Activated CD8-positive, alpha-beta memory T cell treated with anti-CD3 and anti-CD28 coated beads for 1 hour (primary cell): ENCODE results near the gene RPLP2.

Experiments used
- DNase-seq, 2 donors: peaks; one replicate each; pipeline ENCODE4 v3.0.0-alpha.2; 2020; ENCODE audit warnings: low read depth in 1 of 2; ENCODE audit errors: extremely low read depth in 1 of 2

RPLP2 gene

DNA sequence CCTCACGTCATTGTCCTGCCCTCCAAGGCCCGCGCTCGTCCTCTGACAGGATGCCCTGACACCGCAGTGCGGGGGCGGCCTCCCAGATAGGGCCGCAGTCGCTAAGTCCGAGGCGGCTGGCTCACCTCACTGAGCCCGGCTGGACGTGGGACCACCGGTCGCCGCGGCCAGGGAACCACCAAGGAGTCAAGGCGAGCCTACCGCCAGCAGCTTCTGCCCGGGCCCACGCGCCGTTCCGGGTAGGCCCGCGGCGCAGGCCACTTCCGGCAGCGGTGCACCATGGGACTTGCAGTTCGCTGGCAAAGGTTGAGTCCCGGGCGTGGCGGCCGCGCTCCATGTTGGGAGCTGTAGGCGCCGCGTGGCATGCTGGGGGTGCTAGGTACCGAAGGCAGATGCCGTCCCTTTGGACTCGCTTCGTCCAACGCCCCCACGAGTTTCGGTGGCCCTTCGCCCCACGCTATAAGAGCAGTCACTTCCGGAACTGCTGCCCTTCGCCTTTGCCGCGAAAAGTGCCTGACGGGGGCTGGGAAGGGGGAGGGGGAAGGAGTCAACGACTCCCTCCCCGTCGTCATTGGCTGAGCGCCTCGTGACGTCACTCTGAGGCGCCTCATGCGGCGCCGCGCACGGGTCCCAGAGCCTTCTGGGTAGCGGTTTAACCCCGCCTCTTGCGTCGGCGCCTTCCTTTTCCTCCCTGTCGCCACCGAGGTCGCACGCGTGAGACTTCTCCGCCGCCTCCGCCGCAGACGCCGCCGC, at the start of gene RPLP2:
Gene RPLP2 (plus strand): TSS at position 681 of the 753 bp plus-strand sequence. CDS start 268 bp downstream, outside the sequence.
- DNase-seq, result peak; percentile 92 to 98

DNA sequence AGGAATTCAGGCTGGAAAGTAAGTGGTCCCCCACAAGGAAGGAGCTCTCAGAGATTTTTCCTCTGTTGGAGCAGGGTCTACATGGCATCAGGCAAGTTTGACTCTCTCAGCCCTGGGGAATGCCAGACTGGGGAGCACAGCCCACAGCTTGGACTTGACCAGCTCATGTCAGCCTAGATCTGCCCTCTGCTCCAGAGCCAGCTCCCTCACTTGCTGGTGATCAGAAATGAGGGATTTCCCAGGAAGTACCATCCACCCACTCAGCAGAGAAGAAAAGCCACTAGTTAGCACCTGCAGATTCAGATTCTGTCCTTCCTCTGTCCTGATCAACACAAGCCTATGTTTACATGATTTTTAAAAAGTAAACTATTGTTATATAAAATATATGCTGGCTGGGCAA, 49.5 kb upstream of the RPLP2 start:
- DNase-seq, result no peak

GRCh38 chr11:761526-762108, 48.1 kb upstream of the RPLP2 start:
- DNase-seq, result no peak

DNA sequence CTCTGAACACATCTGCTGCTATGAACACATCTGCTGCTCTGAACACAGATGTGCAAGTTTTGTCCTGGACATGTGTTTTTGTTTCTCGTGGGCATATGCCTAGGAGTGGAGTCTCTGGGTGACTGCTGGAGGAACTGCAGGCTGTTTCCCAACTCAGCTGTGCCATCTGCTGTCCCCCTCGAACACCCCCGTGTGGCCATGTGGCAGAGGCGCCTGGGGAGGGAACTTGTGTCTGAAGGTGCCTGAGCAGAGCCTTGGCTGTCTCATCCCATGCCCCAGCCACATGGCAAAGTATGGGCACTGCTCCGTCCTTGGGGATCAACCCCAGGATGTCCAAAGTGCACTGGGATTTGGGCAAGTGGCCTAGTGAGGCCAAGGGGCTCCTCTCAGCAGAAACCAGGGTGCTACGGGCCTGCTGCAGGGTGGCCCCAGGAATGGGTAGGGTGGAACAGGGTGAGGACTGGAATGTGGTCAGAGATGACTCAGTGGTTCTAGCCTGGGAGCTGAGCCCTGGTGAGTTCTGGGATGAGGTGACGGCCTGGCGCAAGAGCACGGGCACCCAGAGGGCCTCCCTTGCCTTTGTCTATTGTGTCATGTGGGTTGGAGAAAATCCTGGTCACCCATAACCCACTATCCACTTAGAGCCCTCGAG, 47.2 kb upstream of the RPLP2 start:
- no peak for DNase-seq

DNA sequence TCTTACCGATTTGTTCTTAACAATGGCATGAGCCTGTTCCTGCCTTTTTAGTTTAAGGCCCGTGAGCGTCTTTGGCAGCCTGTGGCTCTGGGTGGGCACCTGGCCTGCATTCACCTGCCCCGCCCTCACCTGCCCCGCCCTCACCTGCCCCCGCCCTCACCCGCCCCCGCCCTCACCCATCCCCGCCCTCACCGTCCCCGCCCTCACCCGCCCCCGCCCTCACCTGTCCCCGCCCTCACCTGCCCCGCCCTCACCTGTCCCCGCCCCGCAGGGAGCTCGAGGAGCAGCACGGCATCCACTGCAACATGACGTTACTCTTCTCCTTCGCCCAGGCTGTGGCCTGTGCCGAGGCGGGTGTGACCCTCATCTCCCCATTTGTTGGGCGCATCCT, 46.7 kb upstream of the RPLP2 start:
- no peak for DNase-seq

GRCh38 chr11:763549-764321, 46.0 kb upstream of the RPLP2 start:
- no peak for DNase-seq

DNA sequence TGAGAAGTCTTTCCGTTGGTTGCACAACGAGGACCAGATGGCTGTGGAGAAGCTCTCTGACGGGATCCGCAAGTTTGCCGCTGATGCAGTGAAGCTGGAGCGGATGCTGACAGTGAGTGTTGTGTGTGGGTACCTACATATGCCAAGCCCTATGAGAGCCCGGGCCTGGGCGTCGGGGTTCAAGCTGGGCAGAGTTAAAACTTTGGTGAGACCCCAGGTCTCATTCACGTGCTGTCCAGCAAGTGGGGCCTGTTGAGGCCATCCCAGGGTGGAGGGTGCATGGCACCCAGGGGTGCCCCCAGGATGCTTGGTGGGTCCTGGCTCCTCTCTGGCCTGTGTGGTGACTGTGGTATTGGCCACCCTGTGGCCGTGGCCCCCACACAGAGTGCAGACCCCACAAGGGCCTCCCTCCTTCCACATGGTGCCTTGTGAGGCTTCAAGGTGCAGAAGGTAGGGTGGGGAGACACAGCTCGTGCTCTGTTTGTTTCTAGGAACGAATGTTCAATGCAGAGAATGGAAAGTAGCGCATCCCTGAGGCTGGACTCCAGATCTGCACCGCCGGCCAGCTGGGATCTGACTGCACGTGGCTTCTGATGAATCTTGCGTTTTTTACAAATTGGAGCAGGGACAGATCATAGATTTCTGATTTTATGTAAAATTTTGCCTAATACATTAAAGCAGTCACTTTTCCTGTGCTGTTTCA, 45.3 kb upstream of the RPLP2 start:
- no peak for DNase-seq

DNA sequence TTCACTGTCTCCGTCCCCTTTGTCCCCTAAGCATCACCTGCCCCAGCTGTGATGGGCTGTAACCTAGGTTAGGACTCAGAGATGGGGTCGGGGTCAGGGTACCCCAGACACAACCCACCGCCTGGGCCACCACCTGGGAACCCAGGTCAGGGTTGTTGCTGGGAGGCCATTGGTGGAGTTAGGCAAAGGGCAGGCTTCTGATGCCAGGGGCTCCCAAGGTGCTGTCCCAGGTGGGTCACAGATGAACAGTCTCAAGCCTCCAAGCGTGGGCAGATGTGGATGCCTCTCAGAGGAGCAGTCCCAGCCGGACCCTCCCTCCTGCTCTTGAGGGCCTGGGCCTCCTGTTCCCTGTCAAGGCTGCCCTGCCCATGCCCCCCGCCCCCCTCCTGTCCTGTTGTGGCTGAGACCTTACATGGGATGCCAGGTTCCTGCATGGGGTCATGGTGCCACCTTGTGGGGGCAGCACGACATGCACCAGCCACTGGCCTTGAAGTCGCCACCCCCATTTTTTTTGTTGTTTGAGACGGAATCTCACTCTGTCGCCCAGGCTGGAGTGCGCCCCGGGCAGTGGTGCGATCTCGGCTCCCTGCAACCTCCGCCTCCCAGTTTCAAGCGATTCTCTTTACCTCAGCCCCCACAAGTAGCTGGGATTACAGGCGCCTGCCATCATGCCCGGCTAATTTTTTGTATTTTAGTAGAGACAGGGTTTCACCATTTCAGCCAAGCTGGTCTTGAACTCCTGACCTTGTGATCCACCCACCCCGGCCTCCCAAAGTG, 44.6 kb upstream of the RPLP2 start:
- DNase-seq, result peak in 1 of 2 donors; percentile 51

DNA sequence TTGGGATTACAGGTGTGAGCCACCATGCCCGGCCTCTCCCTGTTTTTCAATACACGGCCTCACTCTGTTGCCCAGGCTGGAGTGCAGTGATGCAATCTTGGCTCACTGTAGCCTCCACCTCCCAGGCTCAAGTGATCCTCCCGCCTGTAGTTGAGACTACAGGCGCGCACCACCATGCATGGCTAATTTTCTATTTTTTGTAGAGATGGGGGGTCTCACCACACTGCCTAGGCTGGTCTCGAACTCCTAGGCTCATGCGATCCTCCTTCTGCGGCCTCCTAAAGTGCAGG, 44.0 kb upstream of the RPLP2 start:
- DNase-seq, result no peak

- DNase-seq, result no peak
Observed at GRCh38 chr11:766106-766935, 43.4 kb upstream of the RPLP2 start.

GRCh38 chr11:766936-767210, 42.9 kb upstream of the RPLP2 start:
- no peak for DNase-seq

DNA sequence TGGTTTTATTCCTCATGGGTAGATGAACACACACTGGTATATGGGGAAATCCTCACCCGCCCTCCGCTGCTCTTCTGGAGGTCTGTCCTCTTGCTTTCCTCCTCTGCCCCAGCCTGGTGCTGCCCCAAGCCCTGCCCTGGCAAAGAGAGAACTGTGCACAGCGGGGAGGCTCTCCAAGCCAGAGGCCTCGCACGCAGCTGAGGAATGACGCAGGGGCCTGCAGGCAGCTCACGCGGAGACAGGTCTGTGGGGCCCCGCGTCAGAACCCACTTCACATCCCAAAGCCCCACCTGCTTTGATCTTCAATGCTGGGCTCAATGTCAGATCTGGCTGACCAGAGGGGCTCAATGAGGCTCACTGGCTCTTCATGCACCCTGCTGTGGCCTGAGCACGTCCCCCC, 42.5 kb upstream of the RPLP2 start:
- no peak for DNase-seq

DNA sequence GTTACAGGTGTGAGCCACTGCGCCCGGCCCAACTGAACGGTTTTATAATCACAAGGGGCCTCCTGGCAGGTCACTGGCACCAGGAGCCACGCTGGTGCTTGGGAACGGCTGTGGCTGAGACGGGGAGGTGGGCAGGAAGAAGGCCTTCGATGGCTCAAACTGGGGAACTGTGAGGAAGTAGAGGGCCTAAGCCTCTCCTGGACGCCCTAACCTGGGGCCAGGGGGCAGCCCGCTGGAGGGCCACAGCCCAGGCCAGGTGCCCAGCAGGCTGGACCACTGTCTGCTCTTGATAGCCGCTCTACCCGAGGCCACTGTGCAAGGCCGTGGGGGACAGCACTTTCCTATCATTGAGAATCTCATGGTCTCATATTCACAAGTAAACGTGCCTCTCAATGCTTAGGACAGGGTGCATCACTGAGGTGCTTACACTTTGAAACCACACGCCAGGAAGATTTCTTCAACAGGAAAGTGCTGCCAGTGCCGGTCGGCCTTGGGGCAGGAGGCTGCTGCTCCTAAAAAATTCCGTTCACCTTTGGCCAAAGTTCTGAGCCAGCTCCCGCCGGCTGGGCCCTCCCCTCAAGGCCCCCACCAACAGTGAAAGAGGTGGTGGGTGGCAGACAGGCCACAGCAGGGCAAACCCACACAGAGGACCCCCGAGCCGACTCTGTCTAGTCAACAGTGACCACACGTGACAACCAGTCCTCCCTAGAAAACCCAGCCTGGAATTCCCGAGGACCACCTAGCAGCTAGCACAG, 39.7 kb upstream of the RPLP2 start:
- DNase-seq, result no peak

DNA sequence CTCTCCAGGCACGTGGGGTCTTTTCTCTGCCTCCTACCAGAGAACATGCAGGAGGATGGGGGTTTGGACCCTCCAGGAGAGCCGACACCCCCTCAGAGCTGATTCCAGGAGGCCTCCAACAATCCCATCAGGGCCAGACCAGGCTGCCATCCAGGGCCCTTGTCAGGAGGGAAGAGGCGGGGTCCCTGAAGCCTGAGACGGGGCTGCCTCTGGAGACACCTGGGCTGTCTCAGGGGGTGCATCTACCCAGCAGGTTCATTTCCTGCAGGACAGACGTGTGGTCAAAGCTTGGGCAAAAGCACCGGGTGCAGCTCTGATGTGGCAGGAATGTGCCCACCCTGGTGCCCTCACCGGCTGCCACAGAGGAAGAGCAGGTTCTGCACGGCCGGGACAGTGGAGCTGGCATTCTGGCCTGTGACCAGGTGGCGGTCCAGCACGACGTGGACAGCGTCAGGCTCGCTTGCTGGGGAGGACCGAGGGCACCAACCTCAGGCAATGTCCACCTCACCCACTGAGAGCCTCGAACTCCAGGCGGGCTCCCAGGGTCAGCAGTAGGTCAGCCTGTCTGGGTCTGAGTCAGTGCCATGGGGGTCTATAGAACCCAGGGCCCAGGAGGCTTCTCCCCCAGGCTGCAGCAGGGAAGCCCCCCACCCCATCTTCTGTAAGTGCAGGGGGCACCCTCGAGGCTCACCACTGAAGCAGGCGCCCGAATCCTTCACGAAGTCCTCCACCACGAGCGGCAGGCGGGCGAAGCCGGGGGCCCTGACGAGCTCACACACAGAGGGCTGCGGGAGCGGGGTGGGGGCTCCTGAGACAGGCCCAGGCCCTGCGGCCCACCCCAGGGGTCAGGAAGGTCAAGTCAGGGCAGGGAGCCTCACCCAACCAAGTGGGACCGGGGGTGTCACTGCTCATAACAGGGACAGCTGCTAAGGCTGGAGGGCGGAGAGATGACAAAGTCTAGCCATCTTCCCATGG, 38.8 kb upstream of the RPLP2 start:
- no peak for DNase-seq

DNA sequence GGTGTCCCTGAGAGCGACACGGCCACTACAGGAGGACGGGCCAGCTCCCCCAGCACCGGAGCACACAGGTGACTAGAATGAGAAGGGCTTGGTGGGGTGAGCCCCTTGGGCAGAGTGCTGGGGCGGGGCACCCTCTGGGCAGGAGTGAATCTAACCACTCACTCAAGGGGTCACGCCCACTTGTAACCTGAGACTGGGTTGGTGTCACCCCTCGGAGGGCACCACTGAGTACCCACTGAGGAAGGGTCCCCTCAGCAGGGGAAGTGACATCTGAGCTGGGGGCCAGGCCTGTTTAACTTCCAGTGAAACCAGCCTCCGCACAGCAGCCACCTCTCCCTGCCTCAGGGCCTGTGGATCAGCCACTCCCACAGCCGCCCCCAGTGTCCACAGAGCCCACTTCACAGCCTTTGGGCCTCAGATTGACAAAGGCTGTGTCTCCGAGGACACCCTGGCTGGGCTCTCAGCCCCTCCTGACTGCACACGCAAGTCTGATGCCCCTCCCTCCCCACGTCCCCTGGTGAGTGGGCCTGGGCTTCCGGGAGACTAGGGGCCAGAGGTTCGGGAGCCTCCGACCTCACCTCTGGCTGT, 38.1 kb upstream of the RPLP2 start:
- DNase-seq, result no peak

- DNase-seq, result no peak
Observed at GRCh38 chr11:772429-773390, 37.1 kb upstream of the RPLP2 start.
